Measurements from ENCODE around the gene SOBP. TPM values are rescaled to one million over a fixed set of nuclear protein-coding genes. Genes with fewer than 3 reads are reported as not detected.

SOBP gene
- polyA plus RNA-seq, 1 donor: 4.6 TPM

- Histone ChIP-seq H3K9me3 (ENCODE audit: control insufficient read depth, low read depth, low read length) (peaks cover 13% of the 10 kb centered on the region), H3K27ac (ENCODE audit: low read length) (no peak overlapping the region)
- DNase-seq: no peak
Measured at GRCh38 chr6:107488174-107488874, 1.6 kb upstream of the SOBP start.

DNA sequence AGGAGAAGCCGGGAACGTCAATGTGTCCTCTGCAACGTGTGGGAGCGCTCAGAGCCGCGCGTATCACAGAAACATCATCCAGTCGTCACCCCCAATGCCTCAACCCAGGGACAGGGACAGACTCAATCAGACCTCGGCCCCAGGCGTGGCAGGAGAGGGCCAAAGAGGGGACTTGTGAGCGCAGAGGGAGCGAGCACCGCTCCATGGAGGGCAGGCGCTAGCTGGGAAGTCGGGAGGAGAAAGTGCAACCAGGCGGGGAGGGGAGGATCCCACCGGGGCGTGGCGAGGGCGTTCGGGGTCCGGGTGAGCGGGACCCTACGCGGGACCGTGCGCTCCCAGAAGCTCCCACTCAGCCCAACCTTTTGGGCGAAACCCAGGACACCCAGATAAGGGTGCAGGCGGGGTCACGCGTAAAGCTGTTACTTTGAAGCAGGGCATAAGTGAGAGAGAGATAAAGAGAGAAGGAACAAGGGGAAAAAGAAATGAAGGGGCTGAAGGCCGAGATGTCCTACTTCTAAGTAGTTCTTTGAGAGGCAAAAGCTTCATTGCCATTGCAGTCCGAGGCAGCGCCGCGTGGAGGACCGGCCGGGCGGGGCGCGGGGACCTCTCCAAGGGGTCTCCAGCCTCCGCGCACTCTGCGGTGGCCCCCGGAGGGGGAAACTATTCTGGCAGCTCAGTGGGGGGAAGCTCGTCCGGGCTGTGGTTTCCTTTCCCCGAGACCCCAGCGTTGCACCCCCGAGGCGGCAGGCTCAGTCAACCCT lies 862 bp upstream of the SOBP start:
- Histone ChIP-seq H3K27ac (ENCODE audit: low read length) (peak overlapping the region; percentile 53), H3K9me3 (ENCODE audit: control insufficient read depth, low read depth, low read length) (peaks cover 13% of the 10 kb centered on the region), H3K36me3 (ENCODE audit: control insufficient read depth, insufficient read depth, low read length) (no peaks in the 10 kb centered on the region), H3K4me3 (ENCODE audit: low read length) (peak overlapping the region; percentile 65), H3K27me3 (ENCODE audit: control insufficient read depth, insufficient read depth, low read length) (peaks cover 74% of the 10 kb centered on the region), H3K4me1 (ENCODE audit: control insufficient read depth, insufficient read depth, low read length) (peaks cover 17% of the 10 kb centered on the region)
- DNase-seq: peak in 1 of 2 donors; percentile 68
- 0% methylated on average over 3 of the region's 51 CpGs for WGBS (ENCODE audit: insufficient coverage, low lambda C conversion rate)

More at GRCh38 chr6:107488174-107488874, 1.6 kb upstream of the SOBP start:
- WGBS (ENCODE audit: insufficient coverage, low lambda C conversion rate): no CpG with 5 or more reads among the region's 27 CpGs
- Histone ChIP-seq H3K4me1 (ENCODE audit: control insufficient read depth, insufficient read depth, low read length) (peaks cover 17% of the 10 kb centered on the region), H3K4me3 (ENCODE audit: low read length) (peak overlapping the region; percentile 65), H3K36me3 (ENCODE audit: control insufficient read depth, insufficient read depth, low read length) (no peaks in the 10 kb centered on the region), H3K27me3 (ENCODE audit: control insufficient read depth, insufficient read depth, low read length) (peaks cover 73% of the 10 kb centered on the region)

- Histone ChIP-seq H3K27me3 (ENCODE audit: control insufficient read depth, insufficient read depth, low read length) (peaks cover 65% of the 10 kb centered on the region), H3K4me3 (ENCODE audit: low read length) (peak overlapping the region; percentile 51), H3K9me3 (ENCODE audit: control insufficient read depth, low read depth, low read length) (peaks cover 13% of the 10 kb centered on the region), H3K36me3 (ENCODE audit: control insufficient read depth, insufficient read depth, low read length) (no peaks in the 10 kb centered on the region), H3K4me1 (ENCODE audit: control insufficient read depth, insufficient read depth, low read length) (peaks cover 17% of the 10 kb centered on the region), H3K27ac (ENCODE audit: low read length) (peak overlapping the region; percentile 43)
- WGBS (ENCODE audit: insufficient coverage, low lambda C conversion rate): no CpG with 5 or more reads among the region's 30 CpGs
- no peak for DNase-seq
Measured at GRCh38 chr6:107490566-107491137, 735 bp downstream of the SOBP start.

GRCh38 chr6:107491138-107491609 lies 1.3 kb downstream of the SOBP start:
- Histone ChIP-seq H3K4me3 (ENCODE audit: low read length) (peak overlapping the region; percentile 51), H3K4me1 (ENCODE audit: control insufficient read depth, insufficient read depth, low read length) (peaks cover 17% of the 10 kb centered on the region), H3K27me3 (ENCODE audit: control insufficient read depth, insufficient read depth, low read length) (peaks cover 62% of the 10 kb centered on the region), H3K27ac (ENCODE audit: low read length) (peak overlapping the region; percentile 43), H3K36me3 (ENCODE audit: control insufficient read depth, insufficient read depth, low read length) (no peaks in the 10 kb centered on the region), H3K9me3 (ENCODE audit: control insufficient read depth, low read depth, low read length) (peaks cover 13% of the 10 kb centered on the region)
- 7% methylated on average over 3 of the region's 38 CpGs for WGBS (ENCODE audit: insufficient coverage, low lambda C conversion rate)
- DNase-seq: peak in 1 of 2 donors; percentile 50

- Histone ChIP-seq H3K9me3 (ENCODE audit: control insufficient read depth, low read depth, low read length) (peaks cover 13% of the 10 kb centered on the region), H3K36me3 (ENCODE audit: control insufficient read depth, insufficient read depth, low read length) (no peaks in the 10 kb centered on the region), H3K4me3 (ENCODE audit: low read length) (peak overlapping the region; percentile 51), H3K27ac (ENCODE audit: low read length) (no peak overlapping the region), H3K4me1 (ENCODE audit: control insufficient read depth, insufficient read depth, low read length) (peaks cover 17% of the 10 kb centered on the region), H3K27me3 (ENCODE audit: control insufficient read depth, insufficient read depth, low read length) (peaks cover 55% of the 10 kb centered on the region)
- DNase-seq: no peak
- 68% methylated on average over 5 of the region's 14 CpGs for WGBS (ENCODE audit: insufficient coverage, low lambda C conversion rate)
Measured at GRCh38 chr6:107491760-107492660, 2.1 kb downstream of the SOBP start.

- 8% methylated on average over 2 of the region's 12 CpGs for WGBS (ENCODE audit: insufficient coverage, low lambda C conversion rate)
- H3K27me3 ChIP-seq (ENCODE audit: control insufficient read depth, insufficient read depth, low read length): peaks cover 42% of the 10 kb centered on the region
- peaks cover 9% of the 10 kb centered on the region for H3K9me3 ChIP-seq (ENCODE audit: control insufficient read depth, low read depth, low read length)
- no peak overlapping the region for H3K4me3 ChIP-seq (ENCODE audit: low read length)
- H3K4me1 ChIP-seq (ENCODE audit: control insufficient read depth, insufficient read depth, low read length): peaks cover 10% of the 10 kb centered on the region
- no peak overlapping the region for H3K27ac ChIP-seq (ENCODE audit: low read length)
- H3K36me3 ChIP-seq (ENCODE audit: control insufficient read depth, insufficient read depth, low read length): no peaks in the 10 kb centered on the region
- DNase-seq: peak in 1 of 2 donors; percentile 20
Measured at GRCh38 chr6:107493158-107494057, 3.5 kb downstream of the SOBP start.

DNA sequence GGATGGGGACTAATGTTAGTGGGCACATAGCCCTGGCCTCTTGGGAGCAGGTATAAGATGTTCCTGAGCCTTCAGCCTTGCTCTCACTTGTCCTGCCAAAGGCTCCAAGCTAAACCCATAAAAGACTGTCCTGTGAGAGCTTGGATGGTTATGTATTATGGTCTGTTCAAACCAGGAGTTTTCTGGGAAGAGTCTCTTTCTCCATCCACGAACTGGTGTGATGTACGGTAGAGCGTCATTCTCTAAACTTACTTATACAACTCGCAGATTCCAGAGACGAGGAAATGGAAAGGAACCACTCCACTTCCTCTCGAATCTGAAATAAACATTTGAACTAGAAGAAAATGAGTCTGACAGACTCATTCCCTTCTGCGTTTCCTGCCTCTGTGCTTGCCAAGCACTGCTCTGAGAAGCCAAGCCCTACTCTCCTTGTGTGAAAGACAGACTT lies 5.3 kb downstream of the SOBP start:
- Histone ChIP-seq H3K27ac (ENCODE audit: low read length) (no peak overlapping the region), H3K9me3 (ENCODE audit: control insufficient read depth, low read depth, low read length) (peaks cover 6% of the 10 kb centered on the region), H3K27me3 (ENCODE audit: control insufficient read depth, insufficient read depth, low read length) (peaks cover 31% of the 10 kb centered on the region), H3K4me1 (ENCODE audit: control insufficient read depth, insufficient read depth, low read length) (peaks cover 4% of the 10 kb centered on the region), H3K36me3 (ENCODE audit: control insufficient read depth, insufficient read depth, low read length) (no peaks in the 10 kb centered on the region), H3K4me3 (ENCODE audit: low read length) (no peak overlapping the region)
- 69% methylated on average over 6 of the region's 7 CpGs for whole genome bisulfite sequencing (ENCODE audit: insufficient coverage, low lambda C conversion rate)
- no peak for DNase-seq

- H3K36me3 ChIP-seq (ENCODE audit: control insufficient read depth, insufficient read depth, low read length): no peaks in the 10 kb centered on the region
- H3K27me3 ChIP-seq (ENCODE audit: control insufficient read depth, insufficient read depth, low read length): peaks cover 25% of the 10 kb centered on the region
- no peak for DNase-seq
- WGBS (ENCODE audit: insufficient coverage, low lambda C conversion rate): 100% methylated on average over 1 of the region's 2 CpGs
- H3K4me1 ChIP-seq (ENCODE audit: control insufficient read depth, insufficient read depth, low read length): peaks cover 4% of the 10 kb centered on the region
- H3K27ac ChIP-seq (ENCODE audit: low read length): no peak overlapping the region
- H3K9me3 ChIP-seq (ENCODE audit: control insufficient read depth, low read depth, low read length): peaks cover 4% of the 10 kb centered on the region
- H3K4me3 ChIP-seq (ENCODE audit: low read length): no peak overlapping the region
Measured at GRCh38 chr6:107495971-107496370, 6.1 kb downstream of the SOBP start.

All from large intestine (tissue), 3 donors.